GM12864 (cell line): ENCODE results near the gene CGB1.
"Not testable (repeated sequence)": the region's sequence is repeated elsewhere in the genome, so short reads cannot be mapped to it uniquely, and the experiment has no call there.

ENCODE experiments used
- DNase-seq: peaks from one replicate; pipeline ENCODE4 v3.0.0-alpha.2; 2011; ENCODE audit warnings: low read depth
- H3K4me3 ChIP-seq: 2 replicates; pipeline ENCODE4 v1.5.1; 2011; ENCODE audit warnings: mild to moderate bottlenecking, low read depth, low read length, control low read depth
- TF ChIP-seq, protein P1 (sequence below): IDR thresholded peaks from 2 replicates; pipeline ENCODE4 v1.5.1; 2011; ENCODE audit warnings: low read depth, mild to moderate bottlenecking, moderate library complexity, low read length, control low read depth, inconsistent platforms; ENCODE audit errors: missing control alignments

Gene CGB1

DNA sequence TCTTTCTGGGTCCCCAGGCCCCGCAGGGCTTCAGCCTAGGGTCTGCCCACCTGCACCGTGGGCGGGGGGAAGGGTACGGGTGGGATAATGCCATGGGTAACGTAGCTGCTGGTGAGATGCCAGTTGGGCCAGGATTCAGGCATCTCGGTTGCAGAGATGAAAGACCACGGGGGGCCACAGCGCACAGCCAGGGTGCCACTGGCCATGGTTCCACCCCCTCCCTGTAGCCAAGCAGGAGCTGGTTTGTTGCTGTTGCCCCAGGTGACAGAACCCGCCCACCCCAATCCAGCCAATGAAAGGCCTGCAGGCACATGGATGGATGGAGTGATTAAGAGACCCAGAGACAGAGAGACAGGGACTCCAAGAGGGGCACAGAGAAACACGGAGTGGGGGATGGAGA is 21.9 kb upstream of the CGB1 start:
- TF ChIP-seq, protein P1, sequence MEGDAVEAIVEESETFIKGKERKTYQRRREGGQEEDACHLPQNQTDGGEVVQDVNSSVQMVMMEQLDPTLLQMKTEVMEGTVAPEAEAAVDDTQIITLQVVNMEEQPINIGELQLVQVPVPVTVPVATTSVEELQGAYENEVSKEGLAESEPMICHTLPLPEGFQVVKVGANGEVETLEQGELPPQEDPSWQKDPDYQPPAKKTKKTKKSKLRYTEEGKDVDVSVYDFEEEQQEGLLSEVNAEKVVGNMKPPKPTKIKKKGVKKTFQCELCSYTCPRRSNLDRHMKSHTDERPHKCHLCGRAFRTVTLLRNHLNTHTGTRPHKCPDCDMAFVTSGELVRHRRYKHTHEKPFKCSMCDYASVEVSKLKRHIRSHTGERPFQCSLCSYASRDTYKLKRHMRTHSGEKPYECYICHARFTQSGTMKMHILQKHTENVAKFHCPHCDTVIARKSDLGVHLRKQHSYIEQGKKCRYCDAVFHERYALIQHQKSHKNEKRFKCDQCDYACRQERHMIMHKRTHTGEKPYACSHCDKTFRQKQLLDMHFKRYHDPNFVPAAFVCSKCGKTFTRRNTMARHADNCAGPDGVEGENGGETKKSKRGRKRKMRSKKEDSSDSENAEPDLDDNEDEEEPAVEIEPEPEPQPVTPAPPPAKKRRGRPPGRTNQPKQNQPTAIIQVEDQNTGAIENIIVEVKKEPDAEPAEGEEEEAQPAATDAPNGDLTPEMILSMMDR, result no peak
- DNase-seq, result no peak
- no peak overlapping the region for H3K4me3 ChIP-seq

DNA sequence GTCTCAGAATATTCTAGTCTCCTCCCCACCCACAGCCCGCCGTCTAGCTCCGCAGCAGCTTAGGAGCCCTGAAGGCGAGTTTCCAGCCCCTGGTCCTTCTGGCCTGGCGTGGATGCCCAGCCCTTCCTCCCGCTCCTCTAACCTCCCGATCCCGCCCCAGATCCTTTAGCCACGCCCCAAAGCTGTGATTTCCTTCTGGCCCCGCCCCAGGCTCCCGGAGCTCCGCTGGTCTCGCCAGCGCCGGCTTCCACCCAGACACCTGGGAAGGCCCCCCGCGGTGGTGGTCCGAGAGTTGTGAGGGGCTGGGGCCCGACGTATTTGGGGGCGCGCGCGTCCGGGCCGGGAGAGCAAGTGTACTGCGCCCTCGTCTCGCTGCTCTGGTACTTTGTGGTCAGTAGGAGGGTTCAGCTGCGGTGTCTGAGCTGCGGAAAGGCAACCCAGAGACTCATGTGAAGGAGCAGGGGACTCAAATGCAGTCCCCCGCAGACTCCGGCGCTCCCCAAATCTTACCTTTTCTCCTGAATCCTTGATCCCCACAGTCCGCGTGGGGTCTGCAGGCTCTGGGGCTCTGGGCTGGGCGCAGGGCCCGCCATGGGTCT is 21.0 kb upstream of the CGB1 start, which contains the start of gene CGB7:
TSS of gene CGB7 (minus strand) at position 114 of the 599 bp plus-strand sequence. CDS start 2,374 bp downstream, outside the sequence.
- no peak within 1 kb of the TSS for H3K4me3 ChIP-seq
- TF ChIP-seq, protein P1, result no peak
- DNase-seq, result no peak

DNA sequence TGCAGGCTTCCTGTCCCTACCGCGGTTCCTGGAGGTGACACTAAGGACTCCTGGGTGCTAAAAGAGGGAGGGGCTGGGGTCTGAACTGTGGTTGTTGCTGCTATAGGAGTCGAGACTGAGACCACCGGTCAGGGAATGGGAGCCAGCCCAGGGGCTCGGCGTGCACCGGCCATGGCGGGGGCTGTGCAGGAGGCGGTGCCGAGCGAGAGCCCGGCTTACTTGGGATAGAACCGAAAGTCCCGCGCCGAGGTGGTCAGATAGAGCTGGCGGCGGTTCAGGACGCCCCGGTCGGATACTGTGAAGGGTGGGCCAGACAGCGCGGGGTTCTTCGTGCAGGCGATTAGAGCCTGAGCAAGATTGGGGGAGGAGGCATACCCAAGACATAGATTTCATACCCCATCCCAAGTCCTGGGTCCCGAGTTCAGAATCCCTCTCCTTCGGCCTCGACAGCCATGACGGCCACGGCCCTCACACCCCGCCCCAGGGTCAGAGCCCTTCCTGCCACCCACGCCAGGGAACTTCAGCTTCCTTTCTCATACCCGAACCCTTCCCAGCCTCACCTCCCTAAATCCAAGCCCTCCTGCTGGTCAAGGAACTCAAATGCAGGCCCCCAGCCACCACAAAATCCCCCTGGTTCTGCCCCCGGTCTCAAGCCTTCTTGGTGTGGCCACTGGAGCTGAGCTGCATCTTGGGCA is 20.4 kb upstream of the CGB1 start:
- DNase-seq, result not testable (repeated sequence)

DNA sequence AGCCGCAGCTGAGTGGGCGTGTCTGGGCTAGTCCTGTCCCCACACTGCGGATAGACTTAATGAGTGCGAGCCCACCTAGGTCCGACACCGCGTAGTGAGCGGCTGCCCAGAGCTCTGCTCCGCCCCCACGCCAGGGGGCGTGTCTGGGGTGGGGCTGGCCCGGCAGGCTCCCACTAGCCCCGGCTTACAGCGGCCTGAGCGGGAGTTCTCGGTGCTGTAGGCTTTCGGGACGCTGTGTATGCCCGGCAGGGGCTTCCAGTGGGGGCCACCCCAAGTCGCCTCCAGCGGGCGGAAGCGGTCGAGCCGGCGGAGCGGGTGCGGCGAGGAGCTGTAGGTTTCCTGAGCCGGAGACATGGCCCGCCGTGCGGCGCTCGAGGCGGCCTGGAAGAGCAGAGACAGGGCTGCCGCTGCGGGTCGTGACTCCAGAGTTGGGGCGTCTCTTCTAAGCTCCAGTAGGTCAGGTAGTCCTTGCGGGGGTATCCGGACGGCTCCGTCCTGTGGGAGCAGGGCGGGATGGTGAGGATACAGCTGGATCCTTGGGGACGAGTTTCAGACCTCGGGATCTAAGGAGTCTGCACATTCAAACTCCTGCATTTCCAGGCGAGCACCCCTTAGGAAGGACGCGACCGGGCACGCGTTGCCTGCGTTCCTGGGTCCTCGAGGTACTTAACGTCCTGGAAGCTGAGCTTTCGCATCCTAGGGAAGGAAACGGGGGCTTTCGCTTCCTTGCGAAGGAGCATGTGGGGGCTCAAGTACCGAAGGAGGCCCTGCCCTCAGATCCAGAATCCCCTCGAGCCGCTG is 19.6 kb upstream of the CGB1 start:
- TF ChIP-seq, protein P1, result no peak
- peak overlapping the region; percentile 46 for H3K4me3 ChIP-seq
- DNase-seq, result no peak

More for the DNA sequence above, 20.4 kb upstream of the CGB1 start:
- not testable (repeated sequence) for H3K4me3 ChIP-seq

DNA sequence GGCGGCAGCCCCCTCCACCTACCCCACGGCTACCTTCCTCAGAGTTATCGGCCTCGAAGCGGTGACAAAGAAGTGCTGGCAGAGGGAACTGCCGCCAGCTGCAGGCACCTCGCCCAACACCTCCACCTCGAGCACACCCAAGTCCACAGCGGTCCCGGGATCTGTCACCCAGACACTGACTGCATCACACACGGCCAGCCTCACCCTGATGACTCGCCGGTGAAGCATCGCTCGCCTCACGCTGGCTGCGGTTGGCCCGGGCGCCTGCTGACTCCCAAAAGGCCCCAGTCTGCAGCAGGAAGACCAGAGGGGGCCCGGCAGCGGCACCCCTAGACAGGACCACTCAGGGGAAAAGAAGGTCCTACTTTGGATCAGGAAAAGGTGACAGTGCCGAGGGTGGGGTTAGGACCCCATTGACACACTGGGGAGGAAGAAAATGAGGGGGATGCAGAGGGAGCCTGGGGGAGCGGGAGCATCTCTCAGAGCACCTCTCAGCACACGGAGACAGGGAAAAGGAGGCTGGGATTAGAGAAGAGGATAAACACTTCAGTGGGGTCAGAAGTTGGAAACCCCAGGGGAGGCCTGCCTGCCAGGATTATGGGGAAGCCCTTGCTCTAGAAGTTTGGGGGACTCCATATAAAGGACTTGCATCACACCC is 13.8 kb upstream of the CGB1 start:
- not testable (repeated sequence) for DNase-seq, H3K4me3 ChIP-seq

DNA sequence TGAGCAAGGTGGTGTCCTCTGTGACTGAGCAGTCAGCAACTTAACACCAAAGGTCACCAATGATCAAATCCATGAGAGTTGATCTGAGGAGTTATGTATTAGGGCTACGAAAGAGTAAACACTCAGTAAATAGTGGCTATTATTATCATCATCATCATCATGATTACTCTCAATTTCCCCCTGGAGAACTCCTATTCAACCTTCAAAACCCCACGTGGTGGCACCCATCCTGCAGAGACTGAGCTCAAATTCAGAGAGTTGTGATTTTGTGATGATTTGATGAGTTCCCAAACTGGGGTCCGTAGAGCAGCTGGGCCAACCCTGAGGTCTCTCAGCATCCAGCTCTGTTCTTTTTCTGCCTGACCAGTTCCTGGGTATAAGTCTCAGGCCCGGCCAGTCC is 13.1 kb upstream of the CGB1 start:
- DNase-seq, H3K4me3 ChIP-seq: not testable (repeated sequence)

DNA sequence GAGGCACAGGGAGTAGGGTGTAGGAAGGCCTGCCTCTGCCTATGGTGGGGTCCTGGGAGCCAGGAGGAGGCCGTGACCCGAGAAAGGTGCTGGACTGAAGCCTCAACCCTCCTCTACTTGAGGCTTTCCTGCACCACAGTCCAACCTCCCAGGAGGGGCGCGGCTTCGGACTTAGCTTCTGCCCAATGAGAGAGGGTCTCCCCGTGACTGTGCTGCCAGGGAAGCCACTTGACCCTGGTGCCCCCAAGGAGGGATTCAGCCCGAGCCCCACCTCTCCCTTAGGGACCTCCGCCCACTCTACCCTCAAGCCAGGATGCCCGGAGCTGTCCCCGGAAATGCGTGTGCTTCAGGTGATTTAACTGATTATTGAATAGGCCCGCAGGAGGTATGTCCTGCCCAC is 12.3 kb upstream of the CGB1 start, which contains the start of gene CGB8:
TSS of gene CGB8 (minus strand) at position 101 of the 400 bp plus-strand sequence. CDS start 372 bp downstream, outside the sequence.
- not testable (repeated sequence) for DNase-seq, H3K4me3 ChIP-seq

DNA sequence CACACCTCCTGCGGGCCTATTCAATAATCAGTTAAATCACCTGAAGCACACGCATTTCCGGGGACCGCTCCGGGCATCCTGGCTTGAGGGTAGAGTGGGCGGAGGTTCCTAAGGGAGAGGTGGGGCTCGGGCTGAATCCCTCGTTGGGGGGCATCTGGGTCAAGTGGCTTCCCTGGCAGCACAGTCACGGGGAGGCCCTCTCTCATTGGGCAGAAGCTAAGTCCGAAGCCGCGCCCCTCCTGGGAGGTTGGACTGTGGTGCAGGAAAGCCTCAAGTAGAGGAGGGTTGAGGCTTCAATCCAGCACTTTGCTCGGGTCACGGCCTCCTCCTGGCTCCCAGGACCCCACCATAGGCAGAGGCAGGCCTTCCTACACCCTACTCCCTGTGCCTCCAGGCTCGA is 6.9 kb upstream of the CGB1 start, which contains the start of gene CGB5:
TSS of gene CGB5 (plus strand) at position 301 of the 400 bp plus-strand sequence. CDS start 362 bp downstream, outside the sequence.
- DNase-seq, H3K4me3 ChIP-seq: not testable (repeated sequence)

DNA sequence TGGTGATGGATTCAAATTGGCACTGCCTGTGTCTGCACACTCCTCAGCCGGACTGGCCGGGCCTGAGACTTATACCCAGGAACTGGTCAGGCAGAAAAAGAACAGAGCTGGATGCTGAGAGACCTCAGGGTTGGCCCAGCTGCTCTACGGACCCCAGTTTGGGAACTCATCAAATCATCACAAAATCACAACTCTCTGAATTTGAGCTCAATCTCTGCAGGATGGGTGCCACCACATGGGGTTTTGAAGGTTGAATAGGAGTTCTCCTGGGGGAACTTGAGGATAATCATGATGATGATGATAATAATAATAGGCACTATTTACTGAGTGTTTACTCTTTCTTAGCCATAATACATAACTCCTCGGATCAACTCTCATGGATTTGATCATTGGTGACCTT is 6.0 kb upstream of the CGB1 start:
- not testable (repeated sequence) for DNase-seq, H3K4me3 ChIP-seq

DNA sequence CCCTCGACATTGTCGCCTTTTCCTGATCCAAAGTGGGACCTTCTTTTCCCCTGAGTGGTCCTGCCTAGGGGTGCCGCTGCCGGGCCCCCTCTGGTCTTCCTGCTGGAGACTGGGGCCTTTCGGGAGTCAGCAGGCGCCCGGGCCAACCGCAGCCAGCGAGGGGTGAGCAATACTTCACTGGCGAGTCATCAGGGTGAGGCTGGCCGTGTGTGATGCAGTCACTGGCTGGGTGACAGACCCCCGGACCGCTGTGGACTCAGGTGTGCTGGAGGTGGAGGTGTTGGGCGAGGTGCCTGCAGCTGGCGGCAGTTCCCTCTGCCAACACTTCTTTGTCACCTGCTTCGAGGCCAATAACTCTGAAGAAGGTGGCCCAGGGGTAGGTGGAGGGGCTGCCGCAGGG is 5.5 kb upstream of the CGB1 start:
- TF ChIP-seq, protein P1, result no peak
- DNase-seq, result no peak
- H3K4me3 ChIP-seq, result no peak overlapping the region

DNA sequence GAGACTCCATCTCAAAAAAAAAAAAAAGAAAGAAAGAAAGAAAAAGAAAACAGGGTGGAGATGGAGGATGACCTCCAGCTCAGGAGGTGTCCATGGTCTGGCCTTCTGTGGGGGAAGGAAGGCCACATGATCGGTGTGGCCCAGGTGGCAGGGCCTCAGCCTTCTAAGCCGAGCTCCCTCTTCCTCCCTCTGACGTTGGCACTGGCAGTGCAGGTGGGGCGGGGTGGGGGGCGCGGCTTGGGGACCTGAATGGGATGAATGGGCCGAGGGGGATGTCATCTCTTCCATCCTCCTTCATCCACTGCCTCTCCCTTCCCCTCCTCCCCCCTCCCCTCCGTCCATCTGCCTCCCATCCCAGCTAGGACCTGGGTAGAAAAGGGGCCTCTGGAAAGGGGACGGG is 3.0 kb upstream of the CGB1 start:
- DNase-seq, H3K4me3 ChIP-seq: not testable (repeated sequence)

DNA sequence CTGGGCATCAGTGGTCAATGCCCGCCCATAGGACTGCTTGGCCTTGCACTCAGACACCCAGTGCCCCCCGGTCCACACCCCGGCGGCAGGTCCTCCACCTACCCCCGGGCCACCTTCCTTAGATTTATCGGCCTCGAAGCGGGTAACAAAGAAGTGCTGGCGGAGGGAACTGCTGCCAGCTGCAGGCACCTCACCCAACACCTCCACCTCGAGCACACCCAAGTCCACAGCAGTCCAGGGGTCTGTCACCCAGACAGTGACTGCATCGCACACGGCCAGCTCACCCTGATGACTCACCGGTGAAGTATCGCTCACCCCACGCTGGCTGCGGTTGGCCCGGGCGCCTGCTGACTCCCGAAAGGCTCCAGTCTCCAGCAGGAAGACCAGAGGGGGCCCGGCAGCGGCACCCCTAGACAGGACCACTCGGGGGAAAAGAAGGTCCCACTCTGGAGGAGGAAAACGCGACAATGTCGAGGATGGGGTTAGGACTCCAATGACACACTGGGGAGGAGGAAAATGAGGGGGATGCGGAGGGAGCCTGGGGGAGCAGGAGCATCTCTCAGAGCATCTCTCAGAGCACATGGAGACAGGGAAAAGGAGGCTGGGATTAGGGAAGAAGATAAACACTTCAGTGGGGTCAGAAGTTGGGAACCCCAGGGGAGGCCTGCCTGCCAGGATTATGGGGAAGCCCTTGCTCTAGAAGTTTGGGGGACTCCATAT is 2.0 kb upstream of the CGB1 start:
- not testable (repeated sequence) for DNase-seq, H3K4me3 ChIP-seq

DNA sequence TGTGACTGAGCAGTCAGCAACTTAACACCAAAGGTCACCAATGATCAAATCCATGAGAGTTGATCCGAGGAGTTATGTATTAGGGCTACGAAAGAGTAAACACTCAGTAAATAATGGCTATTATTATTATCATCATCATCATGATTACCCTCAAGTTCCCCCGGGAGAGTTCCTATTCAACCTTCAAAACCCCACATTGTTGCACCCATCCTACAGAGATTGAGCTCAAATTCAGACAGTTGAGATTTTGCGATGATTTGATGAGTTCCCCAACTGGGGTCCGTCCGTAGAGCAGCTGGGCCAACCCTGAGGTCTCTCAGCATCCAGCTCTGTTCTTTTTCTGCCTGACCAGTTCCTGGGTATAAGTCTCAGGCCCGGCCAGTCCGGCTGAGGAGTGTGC is 1.4 kb upstream of the CGB1 start:
- not testable (repeated sequence) for H3K4me3 ChIP-seq, DNase-seq
